GM10266 (cell line): Measurements from ENCODE around the gene DCBLD1.
A peak's percentile ranks its signal among the peaks of the same experiment; 100 is the strongest.
"Not testable (repeated sequence)": the region's sequence is repeated elsewhere in the genome, so short reads cannot be mapped to it uniquely, and the experiment has no call there.

Experiments
- DNase-seq: peaks from one replicate; pipeline ENCODE4 v3.0.0; 2012; ENCODE audit errors: extremely low spot score
- TF ChIP-seq, protein P1 (sequence below): IDR thresholded peaks from 2 replicates; pipeline ENCODE4 v1.5.1; 2012; ENCODE audit warnings: mild to moderate bottlenecking, low read depth; ENCODE audit not compliant: control insufficient read depth, insufficient read depth; ENCODE audit errors: missing control alignments

Gene DCBLD1

DNA sequence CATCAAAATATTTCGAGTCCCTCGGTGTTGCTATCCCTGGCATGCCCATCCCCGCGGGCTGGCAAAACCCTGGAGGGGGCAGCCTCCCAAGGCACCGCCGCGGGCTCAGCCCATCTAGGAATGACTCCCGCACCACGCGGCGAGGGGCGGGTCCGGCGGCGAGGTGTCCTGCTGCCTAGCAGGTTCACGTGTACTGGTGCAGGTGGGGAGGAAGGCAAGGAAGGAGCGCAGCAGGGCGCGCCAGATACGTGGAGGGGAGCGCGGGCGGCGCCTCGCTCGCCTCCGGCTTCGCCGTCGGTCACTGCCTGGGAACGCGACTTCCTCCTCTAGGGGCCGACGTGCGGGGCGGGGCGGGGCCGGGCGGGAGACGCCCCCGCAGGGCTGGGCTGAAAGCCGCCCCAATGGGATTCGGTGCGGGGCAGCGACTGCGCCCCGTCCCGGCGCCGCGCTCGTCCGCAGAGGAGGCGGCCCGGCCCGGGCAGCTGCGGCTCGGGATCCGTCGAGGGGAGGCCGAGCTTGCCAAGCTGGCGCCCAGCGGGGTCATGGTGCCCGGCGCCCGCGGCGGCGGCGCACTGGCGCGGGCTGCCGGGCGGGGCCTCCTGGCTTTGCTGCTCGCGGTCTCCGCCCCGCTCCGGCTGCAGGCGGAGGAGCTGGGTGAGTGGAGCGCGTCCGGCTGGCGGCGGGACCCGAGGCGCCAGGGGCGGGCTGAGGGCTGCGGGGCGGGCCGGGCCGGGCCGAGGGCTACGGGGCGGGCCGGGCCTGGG lies at the start of gene DCBLD1:
TSS of gene DCBLD1 (plus strand) at position 435 of the 764 bp plus-strand sequence. CDS start at position 543, 108 bp downstream.
- peak; percentile 85 for DNase-seq

DNA sequence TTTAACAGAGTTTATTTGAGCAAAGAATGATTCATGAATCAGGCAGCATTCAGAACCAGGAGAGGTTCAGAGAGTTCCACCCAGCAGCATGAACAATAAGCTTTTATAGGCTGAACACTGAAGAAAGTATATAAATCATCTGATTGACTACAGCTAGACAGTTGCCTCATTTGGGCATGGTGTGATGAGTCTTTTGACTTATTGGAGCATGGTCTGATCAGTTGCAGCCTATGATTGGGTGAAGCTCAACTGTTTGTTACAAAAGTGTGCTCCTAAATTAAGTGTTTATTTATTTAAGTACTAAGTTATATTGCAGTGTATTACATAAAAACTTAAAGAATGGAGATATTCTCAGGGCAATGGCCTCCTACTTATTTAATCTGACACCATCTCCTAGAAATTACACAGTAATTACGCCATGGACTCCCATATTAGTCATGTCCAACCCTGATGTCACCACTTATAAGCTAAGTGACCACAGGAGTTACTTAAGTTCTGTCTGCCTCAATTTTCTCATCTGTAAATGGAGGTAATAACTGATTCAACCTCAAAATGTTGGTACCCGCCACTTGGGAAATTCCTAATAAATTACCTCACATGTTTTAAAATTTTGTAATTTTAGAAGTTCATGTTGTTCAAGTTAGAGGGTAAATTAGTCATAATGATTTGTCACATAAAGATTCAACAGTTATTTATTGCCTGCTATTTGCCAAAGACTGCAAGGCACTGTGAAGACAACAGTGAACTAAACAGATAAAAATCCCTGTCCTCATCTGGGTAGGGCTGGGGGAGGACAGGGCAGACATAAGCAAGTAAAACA lies 41.6 kb upstream of the DCBLD1 start:
- TF ChIP-seq, protein P1, sequence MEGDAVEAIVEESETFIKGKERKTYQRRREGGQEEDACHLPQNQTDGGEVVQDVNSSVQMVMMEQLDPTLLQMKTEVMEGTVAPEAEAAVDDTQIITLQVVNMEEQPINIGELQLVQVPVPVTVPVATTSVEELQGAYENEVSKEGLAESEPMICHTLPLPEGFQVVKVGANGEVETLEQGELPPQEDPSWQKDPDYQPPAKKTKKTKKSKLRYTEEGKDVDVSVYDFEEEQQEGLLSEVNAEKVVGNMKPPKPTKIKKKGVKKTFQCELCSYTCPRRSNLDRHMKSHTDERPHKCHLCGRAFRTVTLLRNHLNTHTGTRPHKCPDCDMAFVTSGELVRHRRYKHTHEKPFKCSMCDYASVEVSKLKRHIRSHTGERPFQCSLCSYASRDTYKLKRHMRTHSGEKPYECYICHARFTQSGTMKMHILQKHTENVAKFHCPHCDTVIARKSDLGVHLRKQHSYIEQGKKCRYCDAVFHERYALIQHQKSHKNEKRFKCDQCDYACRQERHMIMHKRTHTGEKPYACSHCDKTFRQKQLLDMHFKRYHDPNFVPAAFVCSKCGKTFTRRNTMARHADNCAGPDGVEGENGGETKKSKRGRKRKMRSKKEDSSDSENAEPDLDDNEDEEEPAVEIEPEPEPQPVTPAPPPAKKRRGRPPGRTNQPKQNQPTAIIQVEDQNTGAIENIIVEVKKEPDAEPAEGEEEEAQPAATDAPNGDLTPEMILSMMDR, result no peak
- no peak for DNase-seq

More for the DNA sequence above, at the start of gene DCBLD1:
- TF ChIP-seq, protein P1, result no peak

DNA sequence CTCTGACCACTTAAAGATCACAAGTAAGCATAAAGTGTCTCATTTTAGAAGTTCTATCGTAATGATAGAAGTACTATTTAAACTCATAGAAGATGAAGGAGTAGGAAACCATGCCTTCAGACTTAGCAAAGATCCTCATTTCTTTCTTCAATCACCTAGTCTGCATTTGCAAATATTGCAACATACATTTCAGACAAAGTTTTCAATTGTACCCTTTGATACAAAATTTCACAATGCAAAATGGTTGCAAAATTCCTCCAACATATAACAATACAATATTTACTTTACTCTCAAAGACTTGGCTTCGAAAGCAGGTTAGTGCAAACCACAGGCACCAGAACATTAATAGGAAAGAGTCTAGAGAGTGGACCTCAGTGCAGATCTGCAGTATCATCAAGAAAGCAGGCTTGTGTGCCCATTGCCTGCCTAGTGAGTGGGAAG lies 40.6 kb upstream of the DCBLD1 start:
- no peak for DNase-seq
- TF ChIP-seq, protein P1, result no peak

DNA sequence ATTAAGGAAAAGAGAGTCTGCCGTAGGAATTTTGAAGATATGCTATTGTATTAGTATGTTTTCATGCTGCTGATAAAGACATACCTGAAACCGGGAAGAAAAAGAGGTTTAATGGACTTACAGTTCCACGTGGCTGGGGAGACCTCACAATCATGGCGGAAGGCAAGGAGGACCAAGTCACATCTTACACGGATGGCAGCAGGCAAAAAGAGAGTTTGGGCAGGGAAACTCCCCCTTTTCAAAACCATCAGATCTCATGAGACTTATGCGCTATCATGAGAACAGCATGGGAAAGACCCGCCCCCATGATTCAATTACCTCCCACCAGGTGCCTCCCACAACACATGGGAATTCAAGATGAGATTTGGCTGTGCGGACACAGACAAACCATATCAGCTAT lies 40.2 kb upstream of the DCBLD1 start:
- not testable (repeated sequence) for DNase-seq

DNA sequence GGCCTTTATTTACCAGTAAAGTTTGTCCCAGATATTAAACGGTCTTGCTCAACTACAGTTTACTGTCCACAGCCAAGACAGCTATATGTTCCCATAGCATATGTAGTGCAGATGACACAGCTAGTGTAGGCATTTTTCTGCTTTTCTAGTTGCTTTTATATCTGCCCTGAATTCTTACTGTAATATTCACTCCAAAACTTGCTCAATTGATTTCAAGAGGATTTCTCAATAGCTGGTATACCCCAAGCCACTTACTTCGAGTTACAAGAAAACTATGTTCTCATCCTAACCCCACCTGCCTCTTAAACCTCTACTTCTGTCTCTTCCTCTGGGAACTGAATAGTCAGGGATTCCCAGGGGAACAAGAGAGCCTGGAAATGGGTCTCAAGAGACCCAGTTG lies 37.9 kb upstream of the DCBLD1 start:
- DNase-seq, result no peak
- TF ChIP-seq, protein P1, result no peak

DNA sequence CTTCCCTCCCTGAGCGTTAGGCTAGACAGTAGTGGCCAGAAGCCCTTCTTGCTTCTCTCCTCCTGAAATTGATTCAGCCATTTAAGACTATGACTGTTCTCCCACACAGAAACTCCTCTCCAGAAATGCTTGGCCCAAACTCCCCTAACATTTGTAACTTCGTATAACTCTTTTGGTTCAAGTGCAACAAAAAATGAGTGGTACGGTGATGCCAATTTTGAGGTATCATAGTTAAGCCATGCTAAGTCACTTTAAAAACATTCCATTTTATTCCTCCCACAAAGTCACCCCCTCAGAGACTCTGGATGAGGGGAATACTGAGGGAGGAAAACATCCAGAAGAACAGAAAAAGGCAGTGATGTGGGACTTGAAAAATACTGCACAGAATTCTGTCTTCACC lies 35.6 kb upstream of the DCBLD1 start:
- no peak for DNase-seq
- TF ChIP-seq, protein P1, result no peak

DNA sequence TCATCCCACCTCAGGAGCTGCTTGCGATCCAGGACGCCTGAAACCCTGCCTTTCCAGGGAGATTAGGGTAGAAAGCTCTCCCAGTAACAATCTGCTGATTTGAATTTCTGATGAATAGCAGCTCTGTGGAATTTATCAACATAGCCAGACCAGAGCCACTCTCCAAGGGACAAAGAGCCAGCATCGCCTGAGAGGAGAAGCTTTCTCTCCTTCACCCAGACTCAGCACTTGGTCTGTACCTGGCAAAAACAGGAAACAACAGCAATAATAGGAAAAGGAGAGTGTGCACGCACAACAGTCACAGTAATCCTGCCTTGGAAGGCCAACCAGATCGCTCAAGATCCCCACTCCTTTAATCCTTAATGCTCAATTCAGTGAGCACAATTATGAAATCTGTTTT lies 34.5 kb upstream of the DCBLD1 start:
- no peak for DNase-seq
- TF ChIP-seq, protein P1, result no peak
